Upper lobe of left lung (tissue), 4 donors: ENCODE measurements around the gene MAGEB6B.

Experiments used
- CTCF ChIP-seq, 6 experiments: fragments of 450-650 bp in 4 of 6; fragments of 200-600 bp in 2 of 6; sonication (generic) in 2 of 6; IDR thresholded peaks; one replicate each; pipeline ENCODE4 v1.5.1; 2016 to 2019; ENCODE audit warnings: antibody characterized with exemption in 6 of 6
- EP300 ChIP-seq, 4 donors: sonication (generic); formaldehyde crosslinking; IDR thresholded peaks; one replicate each; pipeline ENCODE4 v1.5.1; 2017; ENCODE audit warnings: antibody characterized with exemption in 4 of 4, control low read depth in 2 of 4
- POLR2A ChIP-seq, 4 donors: fragments of 450-650 bp; IDR thresholded peaks; one replicate each; pipeline ENCODE4 v1.5.1; 2016 to 2017; ENCODE audit warnings: antibody characterized with exemption in 4 of 4, mild to moderate bottlenecking in 2 of 4
- POLR2AphosphoS5 ChIP-seq, 2 donors: sonication (generic); formaldehyde crosslinking; IDR thresholded peaks; one replicate each; pipeline ENCODE4 v1.5.1; 2017; ENCODE audit warnings: antibody characterized with exemption in 2 of 2

GRCh38 chrX:26208012-26208411 lies 47.6 kb downstream of the MAGEB6B start:
- TF ChIP-seq POLR2A (IDR thresholded peaks at IDR 0.05) (no peak), EP300 (IDR thresholded peaks at IDR 0.05) (no peak), CTCF (IDR thresholded peaks at IDR 0.05) (no peak), POLR2AphosphoS5 (IDR thresholded peaks at IDR 0.05) (no peak)
